NCI-H1092 (cell line): Measurements from ENCODE around the gene RABL3.
"Not testable (repeated sequence)": the region's sequence is repeated elsewhere in the genome, so short reads cannot be mapped to it uniquely, and the experiment has no call there.

Experiments
- DNase-seq: peaks from one replicate; lab custom pipeline; 2025; lab: John Stamatoyannopoulos, UW

Gene RABL3

GRCh38 chr3:120742198-120742848 is at the start of gene RABL3, which contains the start of gene GTF2E1:
TSS of gene RABL3 (minus strand) at chr3:120742516. CDS start at chr3:120742507, 9 bp downstream.
TSS of gene GTF2E1 (plus strand) at chr3:120742744. CDS start at chr3:120750553, 7,809 bp downstream.
- DNase-seq, result peak; percentile 99

GRCh38 chr3:120791913-120792312 is 49.6 kb upstream of the RABL3 start:
- DNase-seq, result no peak

- no peak for DNase-seq
Observed at GRCh38 chr3:120791010-120791409, 48.7 kb upstream of the RABL3 start.

- not testable (repeated sequence) for DNase-seq
Observed at GRCh38 chr3:120785832-120786231, 43.5 kb upstream of the RABL3 start.

GRCh38 chr3:120780977-120781376 is 38.7 kb upstream of the RABL3 start:
- DNase-seq, result no peak

GRCh38 chr3:120778776-120779175 is 36.5 kb upstream of the RABL3 start:
- no peak for DNase-seq

GRCh38 chr3:120775411-120775810 is 33.1 kb upstream of the RABL3 start:
- no peak for DNase-seq

- no peak for DNase-seq
Observed at GRCh38 chr3:120773932-120774331, 31.6 kb upstream of the RABL3 start.

GRCh38 chr3:120772081-120772480 is 29.8 kb upstream of the RABL3 start:
- no peak for DNase-seq

GRCh38 chr3:120770891-120771290 is 28.6 kb upstream of the RABL3 start:
- DNase-seq, result no peak

GRCh38 chr3:120769436-120769835 is 27.1 kb upstream of the RABL3 start:
- no peak for DNase-seq

GRCh38 chr3:120767106-120767505 is 24.8 kb upstream of the RABL3 start:
- DNase-seq, result no peak

GRCh38 chr3:120766576-120766975 is 24.3 kb upstream of the RABL3 start:
- no peak for DNase-seq

GRCh38 chr3:120765830-120766493 is 23.6 kb upstream of the RABL3 start:
- no peak for DNase-seq

- DNase-seq, result no peak
Observed at GRCh38 chr3:120764206-120764605, 21.9 kb upstream of the RABL3 start.

- no peak for DNase-seq
Observed at GRCh38 chr3:120763601-120764000, 21.3 kb upstream of the RABL3 start.

GRCh38 chr3:120762615-120763014 is 20.3 kb upstream of the RABL3 start:
- no peak for DNase-seq

- DNase-seq, result not testable (repeated sequence)
Observed at GRCh38 chr3:120758551-120758950, 16.2 kb upstream of the RABL3 start.

- no peak for DNase-seq
Observed at GRCh38 chr3:120756061-120756460, 13.7 kb upstream of the RABL3 start.

GRCh38 chr3:120753810-120754209 is 11.5 kb upstream of the RABL3 start:
- DNase-seq, result no peak

GRCh38 chr3:120752865-120753264 is 10.5 kb upstream of the RABL3 start:
- DNase-seq, result no peak

GRCh38 chr3:120752230-120752629 is 9.9 kb upstream of the RABL3 start:
- DNase-seq, result no peak

- no peak for DNase-seq
Observed at GRCh38 chr3:120749843-120750242, 7.5 kb upstream of the RABL3 start.

GRCh38 chr3:120745466-120745865 is 3.1 kb upstream of the RABL3 start:
- DNase-seq, result no peak
